ENCODE measurements around the gene ST6GAL1. TPM values are rescaled to one million over a fixed set of nuclear protein-coding genes. Genes with fewer than 3 reads are reported as not detected.

ST6GAL1 gene
- total RNA-seq, 1 donor from 2014 or later = 15.8 TPM

DNA sequence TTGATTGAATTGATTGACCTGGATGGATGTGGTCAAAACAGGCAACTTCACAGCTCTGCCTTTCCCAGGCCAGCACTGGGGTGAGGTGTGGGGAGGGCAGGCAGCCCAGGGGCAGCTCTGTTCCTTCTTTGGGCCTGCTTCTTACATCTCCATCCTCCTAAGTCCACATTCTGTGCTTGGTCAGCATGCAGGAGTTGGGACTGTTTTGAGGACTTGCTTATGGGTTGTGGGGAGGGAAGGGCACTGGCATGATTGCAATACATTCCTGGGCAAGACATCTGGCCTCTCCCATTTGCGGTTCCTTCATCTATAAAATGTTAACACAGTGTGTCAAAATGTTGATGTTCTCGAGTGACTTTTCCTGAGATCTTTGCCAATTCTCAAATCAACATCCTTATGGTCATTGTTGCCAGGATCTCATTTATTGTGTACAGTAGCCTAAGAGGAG is 84.1 kb downstream of the ST6GAL1 start:
- H3K79me2 ChIP-seq (ENCODE audit: insufficient read depth, low read length) = no peaks in the 10 kb centered on the region
- H3K4me3 ChIP-seq (ENCODE audit: insufficient read depth, low read depth, low read length) = no peak overlapping the region
- no peak overlapping the region for H3K27ac ChIP-seq (ENCODE audit: low read depth, low read length)
- DNase-seq (ENCODE audit: low read depth) (no peak), FAIRE-seq (no peak)
- TF ChIP-seq, protein P1, sequence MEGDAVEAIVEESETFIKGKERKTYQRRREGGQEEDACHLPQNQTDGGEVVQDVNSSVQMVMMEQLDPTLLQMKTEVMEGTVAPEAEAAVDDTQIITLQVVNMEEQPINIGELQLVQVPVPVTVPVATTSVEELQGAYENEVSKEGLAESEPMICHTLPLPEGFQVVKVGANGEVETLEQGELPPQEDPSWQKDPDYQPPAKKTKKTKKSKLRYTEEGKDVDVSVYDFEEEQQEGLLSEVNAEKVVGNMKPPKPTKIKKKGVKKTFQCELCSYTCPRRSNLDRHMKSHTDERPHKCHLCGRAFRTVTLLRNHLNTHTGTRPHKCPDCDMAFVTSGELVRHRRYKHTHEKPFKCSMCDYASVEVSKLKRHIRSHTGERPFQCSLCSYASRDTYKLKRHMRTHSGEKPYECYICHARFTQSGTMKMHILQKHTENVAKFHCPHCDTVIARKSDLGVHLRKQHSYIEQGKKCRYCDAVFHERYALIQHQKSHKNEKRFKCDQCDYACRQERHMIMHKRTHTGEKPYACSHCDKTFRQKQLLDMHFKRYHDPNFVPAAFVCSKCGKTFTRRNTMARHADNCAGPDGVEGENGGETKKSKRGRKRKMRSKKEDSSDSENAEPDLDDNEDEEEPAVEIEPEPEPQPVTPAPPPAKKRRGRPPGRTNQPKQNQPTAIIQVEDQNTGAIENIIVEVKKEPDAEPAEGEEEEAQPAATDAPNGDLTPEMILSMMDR (IDR thresholded peaks at IDR 0.05; ENCODE audit: insufficient read depth, low read depth, low read length) = no peak
- TF ChIP-seq EZH2 (IDR thresholded peaks at IDR 0.05; ENCODE audit: insufficient read depth, low read length) = no peak
- H3K27me3 Mint-ChIP-seq (ENCODE audit: low read depth, unreplicated experiment) = no peaks in the 10 kb centered on the region
- no peak overlapping the region for H2AFZ ChIP-seq (ENCODE audit: low read depth, low read length)
- no peaks in the 10 kb centered on the region for H3K9me3 ChIP-seq (ENCODE audit: insufficient read depth, low read depth, low read length)
- H3K4me2 ChIP-seq (ENCODE audit: low read length) = no peak overlapping the region
- H3K27ac Mint-ChIP-seq (ENCODE audit: unreplicated experiment) = no peak overlapping the region
- peaks cover 7% of the 10 kb centered on the region for H3K4me1 Mint-ChIP-seq (ENCODE audit: low read depth, unreplicated experiment)
- no peaks in the 10 kb centered on the region for H4K20me1 ChIP-seq (ENCODE audit: insufficient read depth, low read length)
- H3K27me3 ChIP-seq (ENCODE audit: insufficient read depth, low read length) = no peaks in the 10 kb centered on the region
- H3K4me3 Mint-ChIP-seq (ENCODE audit: unreplicated experiment) = no peak overlapping the region
- H3K36me3 ChIP-seq (ENCODE audit: insufficient read depth, low read length) = no peaks in the 10 kb centered on the region
- H3K36me3 Mint-ChIP-seq (ENCODE audit: low read depth, unreplicated experiment) = peaks cover 7% of the 10 kb centered on the region
- H3K4me1 ChIP-seq (ENCODE audit: insufficient read depth, low read length) = no peaks in the 10 kb centered on the region
- no peak overlapping the region for H3K9ac ChIP-seq (ENCODE audit: low read length)
- no peaks in the 10 kb centered on the region for H3K9me3 Mint-ChIP-seq (ENCODE audit: unreplicated experiment)

DNA sequence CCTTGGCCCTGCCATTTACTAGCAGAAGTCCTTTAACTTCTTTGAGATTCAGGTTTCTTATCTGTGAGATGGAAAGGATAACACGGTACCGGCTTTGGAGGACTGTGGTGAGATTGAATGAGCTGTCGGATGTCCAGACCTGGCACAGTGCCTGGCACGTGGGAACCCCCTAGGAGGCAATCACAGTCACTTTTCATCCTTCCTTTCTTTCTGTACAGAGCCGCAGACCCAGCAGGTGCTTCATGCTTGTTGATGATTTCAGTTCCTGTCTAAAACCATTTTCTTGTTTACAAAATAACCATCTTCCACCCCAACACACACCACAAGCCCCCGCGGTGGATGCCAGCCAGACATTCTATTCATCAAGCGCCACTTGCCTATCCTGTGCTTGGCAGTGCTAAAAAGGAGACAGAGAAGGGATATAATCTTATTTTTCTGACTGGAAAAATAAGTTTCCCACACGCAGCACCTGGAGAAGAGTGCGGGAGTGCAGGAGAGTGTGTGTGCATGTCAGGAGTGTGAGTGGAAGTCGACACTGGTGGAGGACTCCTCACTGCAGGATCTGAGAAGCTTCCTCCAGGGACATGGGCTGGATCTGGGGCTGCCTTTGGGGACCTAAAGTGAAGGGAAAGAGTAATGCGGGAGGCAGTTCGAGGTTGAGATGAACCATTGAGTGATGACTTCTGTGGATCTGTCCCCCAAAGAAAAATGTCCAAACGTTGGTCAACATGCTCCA is 85.7 kb downstream of the ST6GAL1 start:
- no peak for DNase-seq (ENCODE audit: low read depth)
- H3K27ac Mint-ChIP-seq (ENCODE audit: unreplicated experiment) = no peak overlapping the region

More for the DNA sequence above, 85.7 kb downstream of the ST6GAL1 start:
- Mint-ChIP-seq H3K27me3 (ENCODE audit: low read depth, unreplicated experiment) (no peaks in the 10 kb centered on the region), H3K9me3 (ENCODE audit: unreplicated experiment) (no peaks in the 10 kb centered on the region), H3K36me3 (ENCODE audit: low read depth, unreplicated experiment) (peaks cover 7% of the 10 kb centered on the region), H3K4me3 (ENCODE audit: unreplicated experiment) (no peak overlapping the region), H3K4me1 (ENCODE audit: low read depth, unreplicated experiment) (peaks cover 7% of the 10 kb centered on the region)
- Histone ChIP-seq H3K27ac (ENCODE audit: low read depth, low read length) (no peak overlapping the region), H3K79me2 (ENCODE audit: insufficient read depth, low read length) (no peaks in the 10 kb centered on the region), H3K9me3 (ENCODE audit: insufficient read depth, low read depth, low read length) (no peaks in the 10 kb centered on the region), H3K4me3 (ENCODE audit: insufficient read depth, low read depth, low read length) (no peak overlapping the region), H3K36me3 (ENCODE audit: insufficient read depth, low read length) (no peaks in the 10 kb centered on the region), H3K4me1 (ENCODE audit: insufficient read depth, low read length) (no peaks in the 10 kb centered on the region), H3K4me2 (ENCODE audit: low read length) (no peak overlapping the region), H4K20me1 (ENCODE audit: insufficient read depth, low read length) (no peaks in the 10 kb centered on the region), H2AFZ (ENCODE audit: low read depth, low read length) (no peak overlapping the region), H3K9ac (ENCODE audit: low read length) (no peak overlapping the region), H3K27me3 (ENCODE audit: insufficient read depth, low read length) (no peaks in the 10 kb centered on the region)
- no peak for TF ChIP-seq EZH2 (IDR thresholded peaks at IDR 0.05; ENCODE audit: insufficient read depth, low read length)
- TF ChIP-seq, protein P1 (IDR thresholded peaks at IDR 0.05; ENCODE audit: insufficient read depth, low read depth, low read length) = no peak
- FAIRE-seq = no peak

Data from astrocyte (in vitro differentiated cells and primary cell).